Panc1 (cell line): Measurements from ENCODE around the gene ELK4. TPM values are rescaled to one million over a fixed set of nuclear protein-coding genes. Genes with fewer than 3 reads are reported as not detected.

Source experiments
- ATAC-seq: fragments of 200-7000 bp; cut with Tn5 transposase; 2 replicates; pipeline ENCODE4 v1.9.1; 2020; ENCODE audit warnings: mild to moderate bottlenecking, moderate library complexity
- BruUV-seq: library from RNA; stranded (reverse); fragments of 400-500 nt; replicated peaks from 2 replicates; lab custom pipeline; 2021; lab: Mats Ljungman, UMichigan
- CTCF ChIA-PET: fragments of 300-600 bp; sonication (Branson Sonifier 250); formaldehyde crosslinking; loops from one replicate; lab custom pipeline; 2022; ENCODE audit warnings: antibody characterized with exemption; lab: Charles Lee
- POLR2A ChIA-PET: fragments of 300-600 bp; sonication (Branson Sonifier 250); formaldehyde crosslinking; loops from one replicate; lab custom pipeline; 2022; ENCODE audit warnings: antibody characterized with exemption; lab: Charles Lee
- DNase-seq: peaks from one replicate; pipeline ENCODE4 v3.0.0-alpha.2; 2010; ENCODE audit warnings: low read depth, low spot score
- H3K27ac ChIP-seq: 2 replicates; pipeline ENCODE4 v1.5.1; 2011; ENCODE audit warnings: mild to moderate bottlenecking, low read length, inconsistent platforms
- H3K27me3 ChIP-seq: fragments of 200-500 bp; sonication (Bioruptor generic); 2 replicates; pipeline ENCODE4 v1.6.0; 2014; ENCODE audit warnings: low read length, inconsistent platforms; ENCODE audit not compliant: control insufficient read depth, insufficient read depth
- H3K36me3 ChIP-seq: fragments of 200-500 bp; sonication (Bioruptor generic); 2 replicates; pipeline ENCODE4 v1.5.1; 2014; ENCODE audit warnings: inconsistent platforms, mild to moderate bottlenecking, low read length, moderate library complexity; ENCODE audit not compliant: control insufficient read depth, insufficient read depth
- H3K4me1 ChIP-seq: 2 replicates; pipeline ENCODE4 v1.5.1; 2011; ENCODE audit warnings: inconsistent platforms, mild to moderate bottlenecking, low read length, moderate library complexity; ENCODE audit not compliant: control insufficient read depth, insufficient read depth
- H3K4me3 ChIP-seq, 2 experiments: 2 replicates each; pipeline ENCODE4 v1.5.1; 2011 to 2012; ENCODE audit warnings: low read depth in 2 of 2, low read length in 2 of 2, mild to moderate bottlenecking in 2 of 2, inconsistent platforms in 1 of 2, moderate library complexity in 1 of 2
- H3K9me3 ChIP-seq: fragments of 200-500 bp; sonication (Bioruptor generic); 2 replicates; pipeline ENCODE4 v1.5.1; 2014; ENCODE audit warnings: low read depth, mild to moderate bottlenecking, inconsistent platforms, low read length, moderate library complexity; ENCODE audit not compliant: control insufficient read depth, insufficient read depth
- POLR2AphosphoS5 ChIP-seq: IDR thresholded peaks from 2 replicates; pipeline ENCODE4 v1.6.1; 2012; ENCODE audit warnings: mild to moderate bottlenecking, low read depth, low read length, moderate library complexity
- SIN3A ChIP-seq: IDR thresholded peaks from 2 replicates; pipeline ENCODE4 v1.6.1; 2012; ENCODE audit warnings: low read depth, mild to moderate bottlenecking, low read length, moderate library complexity, borderline replicate concordance; ENCODE audit not compliant: insufficient read depth
- TCF7L2 ChIP-seq: IDR thresholded peaks from 2 replicates; pipeline ENCODE4 v1.6.1; 2011; ENCODE audit warnings: mild to moderate bottlenecking, low read depth, low read length, inconsistent platforms
- in situ Hi-C: cut with HindIII; loops from 2 replicates; pipeline ENCODE4 v1.10.0; 2016; ENCODE audit warnings: low sequenced_read_pairs, low pct_unique_long_range_greater_than_20kb
- intact Hi-C: fragments of 100-400 bp; cut with micrococcal nuclease; formaldehyde crosslinking; loops from one replicate; pipeline ENCODE4 v1.10.0; 2022; ENCODE audit not compliant: unreplicated experiment
- total RNA-seq: library from RNA; stranded (reverse); gene quantifications from one replicate; pipeline ENCODE4 v1.2.1, GENCODE V29; 2021; ENCODE audit not compliant: unreplicated experiment
- TF ChIP-seq, protein P1 (sequence below): fragments of 450-650 bp; IDR thresholded peaks from 2 replicates; pipeline ENCODE4 v1.5.1; 2017; ENCODE audit warnings: mild to moderate bottlenecking
- TF ChIP-seq, protein P2 (sequence below), 2 experiments: IDR thresholded peaks; 2 replicates each; pipeline ENCODE4 v1.6.1; 2011 to 2012; ENCODE audit warnings: low read depth in 2 of 2, control low read depth in 1 of 2, low read length in 1 of 2, mild to moderate bottlenecking in 1 of 2, moderate library complexity in 1 of 2; ENCODE audit not compliant: insufficient read depth in 1 of 2

ELK4 gene
- total RNA-seq, 1 experiment from 2014 or later: 54.6 TPM

DNA sequence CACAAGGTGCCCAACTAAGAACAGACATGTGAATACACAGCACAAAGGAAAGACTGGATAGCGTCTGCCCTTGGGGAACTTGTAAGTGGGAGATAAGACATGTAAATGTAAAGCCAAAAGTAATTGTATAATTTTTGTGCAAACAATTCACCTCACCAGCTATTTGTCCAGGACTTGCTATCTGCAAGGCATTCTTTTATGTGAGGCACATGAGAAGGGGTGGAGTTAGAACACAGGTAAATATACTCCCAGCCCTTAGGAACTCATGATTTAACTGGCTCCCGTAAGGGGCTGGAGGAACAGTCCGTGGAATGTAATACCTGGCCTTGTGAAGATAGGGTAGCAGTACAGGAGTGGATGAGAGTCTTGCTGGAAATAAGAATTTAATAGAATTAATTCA lies 66.0 kb downstream of the ELK4 start:
- Histone ChIP-seq H3K27me3 (peaks cover 31% of the 10 kb centered on the region), H3K27ac (no peak overlapping the region), H3K4me1 (no peaks in the 10 kb centered on the region; the same call in 1 of the 2 replicates), H3K4me3 (no peak overlapping the region), H3K9me3 (peaks cover 3% of the 10 kb centered on the region; the same call in 1 of the 2 replicates), H3K36me3 (no peaks in the 10 kb centered on the region)
- intact Hi-C loops: no loop called here
- POLR2A ChIA-PET: no interaction called here
- in situ Hi-C loops: no loop called here
- TF ChIP-seq, protein P1, sequence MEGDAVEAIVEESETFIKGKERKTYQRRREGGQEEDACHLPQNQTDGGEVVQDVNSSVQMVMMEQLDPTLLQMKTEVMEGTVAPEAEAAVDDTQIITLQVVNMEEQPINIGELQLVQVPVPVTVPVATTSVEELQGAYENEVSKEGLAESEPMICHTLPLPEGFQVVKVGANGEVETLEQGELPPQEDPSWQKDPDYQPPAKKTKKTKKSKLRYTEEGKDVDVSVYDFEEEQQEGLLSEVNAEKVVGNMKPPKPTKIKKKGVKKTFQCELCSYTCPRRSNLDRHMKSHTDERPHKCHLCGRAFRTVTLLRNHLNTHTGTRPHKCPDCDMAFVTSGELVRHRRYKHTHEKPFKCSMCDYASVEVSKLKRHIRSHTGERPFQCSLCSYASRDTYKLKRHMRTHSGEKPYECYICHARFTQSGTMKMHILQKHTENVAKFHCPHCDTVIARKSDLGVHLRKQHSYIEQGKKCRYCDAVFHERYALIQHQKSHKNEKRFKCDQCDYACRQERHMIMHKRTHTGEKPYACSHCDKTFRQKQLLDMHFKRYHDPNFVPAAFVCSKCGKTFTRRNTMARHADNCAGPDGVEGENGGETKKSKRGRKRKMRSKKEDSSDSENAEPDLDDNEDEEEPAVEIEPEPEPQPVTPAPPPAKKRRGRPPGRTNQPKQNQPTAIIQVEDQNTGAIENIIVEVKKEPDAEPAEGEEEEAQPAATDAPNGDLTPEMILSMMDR: no peak
- TF ChIP-seq POLR2AphosphoS5: no peak
- no peak for TF ChIP-seq SIN3A
- TF ChIP-seq, protein P2, sequence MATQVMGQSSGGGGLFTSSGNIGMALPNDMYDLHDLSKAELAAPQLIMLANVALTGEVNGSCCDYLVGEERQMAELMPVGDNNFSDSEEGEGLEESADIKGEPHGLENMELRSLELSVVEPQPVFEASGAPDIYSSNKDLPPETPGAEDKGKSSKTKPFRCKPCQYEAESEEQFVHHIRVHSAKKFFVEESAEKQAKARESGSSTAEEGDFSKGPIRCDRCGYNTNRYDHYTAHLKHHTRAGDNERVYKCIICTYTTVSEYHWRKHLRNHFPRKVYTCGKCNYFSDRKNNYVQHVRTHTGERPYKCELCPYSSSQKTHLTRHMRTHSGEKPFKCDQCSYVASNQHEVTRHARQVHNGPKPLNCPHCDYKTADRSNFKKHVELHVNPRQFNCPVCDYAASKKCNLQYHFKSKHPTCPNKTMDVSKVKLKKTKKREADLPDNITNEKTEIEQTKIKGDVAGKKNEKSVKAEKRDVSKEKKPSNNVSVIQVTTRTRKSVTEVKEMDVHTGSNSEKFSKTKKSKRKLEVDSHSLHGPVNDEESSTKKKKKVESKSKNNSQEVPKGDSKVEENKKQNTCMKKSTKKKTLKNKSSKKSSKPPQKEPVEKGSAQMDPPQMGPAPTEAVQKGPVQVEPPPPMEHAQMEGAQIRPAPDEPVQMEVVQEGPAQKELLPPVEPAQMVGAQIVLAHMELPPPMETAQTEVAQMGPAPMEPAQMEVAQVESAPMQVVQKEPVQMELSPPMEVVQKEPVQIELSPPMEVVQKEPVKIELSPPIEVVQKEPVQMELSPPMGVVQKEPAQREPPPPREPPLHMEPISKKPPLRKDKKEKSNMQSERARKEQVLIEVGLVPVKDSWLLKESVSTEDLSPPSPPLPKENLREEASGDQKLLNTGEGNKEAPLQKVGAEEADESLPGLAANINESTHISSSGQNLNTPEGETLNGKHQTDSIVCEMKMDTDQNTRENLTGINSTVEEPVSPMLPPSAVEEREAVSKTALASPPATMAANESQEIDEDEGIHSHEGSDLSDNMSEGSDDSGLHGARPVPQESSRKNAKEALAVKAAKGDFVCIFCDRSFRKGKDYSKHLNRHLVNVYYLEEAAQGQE (IDR thresholded peaks at IDR 0.05; ENCODE audit: insufficient read depth in 1 of 2, low read depth in 2 of 2, low read length in 1 of 2): no peak
- no peak for TF ChIP-seq TCF7L2
- CTCF ChIA-PET: no interaction called here
- BruUV-seq: no TSS peak
- ATAC-seq: no peak
- no peak for DNase-seq

DNA sequence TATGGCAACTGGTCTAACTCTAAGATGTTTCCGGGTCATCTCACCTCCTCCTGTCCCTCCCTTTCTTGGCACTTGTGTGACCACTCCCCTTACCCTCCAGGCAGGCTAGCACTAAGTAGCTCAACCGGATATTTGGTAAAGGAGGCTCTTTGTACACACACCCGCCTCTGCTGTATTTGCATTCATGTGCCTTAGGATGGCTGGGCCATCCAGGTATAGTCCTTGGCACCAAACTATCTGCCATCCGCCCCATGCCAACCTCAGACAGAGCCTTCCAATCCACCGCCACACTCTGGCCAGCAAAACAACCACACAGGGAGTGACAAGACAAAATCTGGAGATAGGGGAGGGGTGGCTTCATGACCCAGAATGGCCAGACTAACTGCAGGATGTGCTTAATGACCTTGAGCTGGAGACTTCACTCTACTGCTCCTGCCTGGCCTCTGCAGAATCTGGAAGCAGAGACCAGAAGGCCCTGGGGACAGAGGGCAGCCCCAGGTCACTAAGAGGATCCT lies 67.8 kb downstream of the ELK4 start:
- DNase-seq (no peak), ATAC-seq (no peak)
- BruUV-seq: no TSS peak

More for the DNA sequence above, 67.8 kb downstream of the ELK4 start:
- intact Hi-C loops: no loop called here
- H3K4me1 ChIP-seq: no peaks in the 10 kb centered on the region
- peaks cover 25% of the 10 kb centered on the region for H3K27me3 ChIP-seq
- POLR2A ChIA-PET: no interaction called here
- TF ChIP-seq, protein P1: no peak
- TF ChIP-seq, protein P2 (IDR thresholded peaks at IDR 0.05; ENCODE audit: insufficient read depth in 1 of 2, low read depth in 2 of 2, low read length in 1 of 2): no peak
- no peak for TF ChIP-seq SIN3A
- no peak for TF ChIP-seq TCF7L2
- no peak for TF ChIP-seq POLR2AphosphoS5
- H3K4me3 ChIP-seq: no peak overlapping the region
- no peak overlapping the region for H3K27ac ChIP-seq
- CTCF ChIA-PET: no interaction called here
- no peaks in the 10 kb centered on the region for H3K36me3 ChIP-seq
- in situ Hi-C loops: no loop called here
- H3K9me3 ChIP-seq: peaks cover 3% of the 10 kb centered on the region; the same call in 1 of the 2 replicates
